KOPT-K1 (cell line): ENCODE measurements around the gene PCDHB5.
"Not testable (repeated sequence)": the region's sequence is repeated elsewhere in the genome, so short reads cannot be mapped to it uniquely, and the experiment has no call there.

Source experiments
- H3K27ac ChIP-seq: fragments of 200-600 bp; sonication (generic); 2 replicates; pipeline ENCODE4 v1.5.1; 2016; ENCODE audit warnings: antibody characterized with exemption, mild to moderate bottlenecking, low read depth, low read length; ENCODE audit not compliant: poor library complexity, severe bottlenecking
- H3K36me3 ChIP-seq: fragments of 200-600 bp; sonication (generic); 2 replicates; pipeline ENCODE4 v1.5.1; 2017; ENCODE audit warnings: antibody characterized with exemption, mild to moderate bottlenecking, low read length, moderate library complexity; ENCODE audit not compliant: insufficient read depth
- H3K9me3 ChIP-seq: fragments of 200-600 bp; sonication (generic); 2 replicates; pipeline ENCODE4 v1.5.1; 2017; ENCODE audit warnings: antibody characterized with exemption, low read length, mild to moderate bottlenecking; ENCODE audit not compliant: insufficient read depth, poor library complexity, severe bottlenecking

PCDHB5 gene

DNA sequence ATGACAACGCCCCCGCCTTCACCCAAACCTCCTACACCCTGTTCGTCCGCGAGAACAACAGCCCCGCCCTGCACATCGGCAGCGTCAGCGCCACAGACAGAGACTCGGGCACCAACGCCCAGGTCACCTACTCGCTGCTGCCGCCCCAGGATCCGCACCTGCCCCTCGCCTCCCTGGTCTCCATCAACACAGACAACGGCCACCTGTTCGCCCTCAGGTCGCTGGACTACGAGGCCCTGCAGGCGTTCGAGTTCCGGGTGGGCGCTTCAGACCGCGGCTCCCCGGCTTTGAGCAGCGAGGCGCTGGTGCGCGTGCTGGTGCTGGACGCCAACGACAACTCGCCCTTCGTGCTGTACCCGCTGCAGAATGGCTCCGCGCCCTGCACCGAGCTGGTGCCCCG lies 44.4 kb downstream of the PCDHB5 start:
- H3K9me3 ChIP-seq, H3K27ac ChIP-seq, H3K36me3 ChIP-seq: not testable (repeated sequence)

DNA sequence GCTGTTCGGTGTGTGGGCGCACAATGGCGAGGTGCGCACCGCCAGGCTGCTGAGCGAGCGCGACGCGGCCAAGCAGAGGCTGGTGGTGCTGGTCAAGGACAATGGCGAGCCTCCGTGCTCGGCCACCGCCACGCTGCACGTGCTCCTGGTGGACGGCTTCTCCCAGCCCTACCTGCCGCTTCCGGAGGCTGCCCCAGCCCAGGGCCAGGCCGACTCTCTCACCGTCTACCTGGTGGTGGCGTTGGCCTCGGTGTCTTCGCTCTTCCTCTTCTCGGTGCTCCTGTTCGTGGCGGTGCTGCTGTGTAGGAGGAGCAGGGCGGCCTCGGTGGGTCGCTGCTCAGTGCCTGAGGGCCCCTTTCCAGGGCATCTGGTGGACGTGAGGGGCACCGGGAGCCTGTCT lies 44.9 kb downstream of the PCDHB5 start:
- H3K36me3 ChIP-seq, H3K27ac ChIP-seq, H3K9me3 ChIP-seq: not testable (repeated sequence)

DNA sequence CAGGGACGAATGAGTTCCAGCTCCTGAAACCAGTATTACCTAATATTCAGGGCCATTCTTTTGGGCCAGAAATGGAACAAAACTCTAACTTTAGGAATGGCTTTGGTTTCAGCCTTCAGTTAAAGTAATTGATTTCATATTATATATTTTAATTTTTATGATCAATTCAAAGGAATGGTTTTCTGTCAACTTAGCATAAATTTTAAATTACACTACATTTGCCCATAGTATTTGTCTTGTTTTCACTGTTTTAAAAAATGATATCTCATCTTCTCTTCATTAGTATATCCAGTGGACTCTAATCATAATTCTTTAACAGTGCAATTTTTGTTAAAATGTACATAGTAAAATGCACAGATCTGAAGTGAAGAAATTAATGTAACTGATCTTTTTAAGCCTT lies 45.3 kb downstream of the PCDHB5 start:
- no peaks in the 10 kb centered on the region for H3K9me3 ChIP-seq
- no peaks in the 10 kb centered on the region for H3K36me3 ChIP-seq
- H3K27ac ChIP-seq = no peak overlapping the region

DNA sequence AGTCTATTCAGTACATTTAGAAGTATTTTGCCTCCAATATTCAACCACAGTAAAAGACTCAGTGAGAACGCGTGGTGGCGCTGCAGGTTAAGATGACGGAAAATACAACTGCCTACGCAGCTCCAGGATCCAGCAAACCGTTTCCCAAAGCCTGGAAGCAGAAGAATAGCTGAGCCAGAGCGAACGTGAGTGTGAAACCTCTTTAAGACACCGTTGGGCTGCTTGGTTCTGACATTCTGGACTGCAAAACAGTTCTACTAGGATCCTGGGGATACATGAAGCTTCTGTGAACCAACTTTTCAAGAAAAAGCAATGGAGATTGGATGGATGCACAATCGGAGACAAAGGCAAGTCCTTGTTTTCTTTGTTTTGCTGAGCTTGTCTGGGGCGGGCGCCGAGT lies 47.2 kb downstream of the PCDHB5 start, which contains the start of gene PCDHB16:
TSS of gene PCDHB16 (plus strand) at position 140 of the 400 bp plus-strand sequence. CDS start at position 313, 173 bp downstream.
- Histone ChIP-seq H3K27ac (no peak within 1 kb of the TSS), H3K36me3 (no peaks in the 10 kb centered on the region), H3K9me3 (no peaks in the 10 kb centered on the region)

DNA sequence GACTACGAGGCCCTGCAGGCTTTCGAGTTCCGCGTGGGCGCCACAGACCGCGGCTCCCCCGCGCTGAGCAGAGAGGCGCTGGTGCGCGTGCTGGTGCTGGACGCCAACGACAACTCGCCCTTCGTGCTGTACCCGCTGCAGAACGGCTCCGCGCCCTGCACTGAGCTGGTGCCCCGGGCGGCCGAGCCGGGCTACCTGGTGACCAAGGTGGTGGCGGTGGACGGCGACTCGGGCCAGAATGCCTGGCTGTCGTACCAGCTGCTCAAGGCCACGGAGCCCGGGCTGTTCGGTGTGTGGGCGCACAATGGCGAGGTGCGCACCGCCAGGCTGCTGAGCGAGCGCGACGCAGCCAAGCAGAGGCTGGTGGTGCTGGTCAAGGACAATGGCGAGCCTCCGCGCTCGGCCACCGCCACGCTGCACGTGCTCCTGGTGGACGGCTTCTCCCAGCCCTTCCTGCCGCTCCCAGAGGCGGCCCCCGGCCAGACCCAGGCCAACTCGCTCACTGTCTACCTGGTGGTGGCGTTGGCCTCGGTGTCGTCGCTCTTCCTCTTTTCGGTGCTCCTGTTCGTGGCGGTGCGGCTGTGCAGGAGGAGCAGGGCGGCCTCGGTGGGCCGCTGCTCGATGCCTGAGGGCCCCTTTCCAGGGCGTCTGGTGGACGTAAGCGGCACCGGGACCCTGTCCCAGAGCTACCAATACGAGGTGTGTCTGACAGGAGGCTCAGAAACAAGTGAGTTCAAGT lies 49.3 kb downstream of the PCDHB5 start:
- not testable (repeated sequence) for H3K9me3 ChIP-seq, H3K36me3 ChIP-seq, H3K27ac ChIP-seq

DNA sequence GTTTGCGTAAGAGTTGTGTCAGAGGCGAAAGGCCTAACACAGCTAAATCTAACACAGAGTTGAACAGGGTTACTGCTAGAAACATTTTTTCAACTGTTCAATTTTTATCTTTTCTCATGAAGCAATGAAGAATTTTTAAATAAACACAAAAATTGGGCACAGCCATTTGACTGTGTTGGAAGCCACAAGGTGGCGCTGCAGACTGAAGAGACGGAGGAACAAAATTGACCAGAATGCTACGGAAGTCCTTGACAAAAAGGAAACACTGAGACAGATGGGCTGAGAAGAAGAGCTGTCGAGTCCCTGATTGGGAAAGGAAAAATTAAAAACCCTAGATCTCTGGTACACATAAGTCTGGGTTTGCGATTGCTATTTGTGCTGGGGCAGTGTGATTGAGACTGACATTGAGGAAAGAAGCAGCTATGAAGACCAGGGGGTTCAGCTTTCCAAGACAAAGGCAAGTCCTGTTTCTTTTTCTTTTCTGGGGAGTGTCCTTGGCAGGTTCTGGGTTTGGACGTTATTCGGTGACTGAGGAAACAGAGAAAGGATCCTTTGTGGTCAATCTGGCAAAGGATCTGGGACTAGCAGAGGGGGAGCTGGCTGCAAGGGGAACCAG lies 52.0 kb downstream of the PCDHB5 start, which contains the start of gene PCDHB9:
TSS of gene PCDHB9 (plus strand) at position 265 of the 616 bp plus-strand sequence. CDS start at position 423, 158 bp downstream.
- Histone ChIP-seq H3K36me3 (no peaks in the 10 kb centered on the region), H3K9me3 (no peaks in the 10 kb centered on the region), H3K27ac (no peak within 1 kb of the TSS)
